SU-DHL-6 (cell line): ENCODE results near the gene CPE.

Experiments
- H2AFZ ChIP-seq: fragments of 200-600 bp; sonication (generic); 2 replicates; pipeline ENCODE4 v1.6.1; 2014; ENCODE audit warnings: low read depth, mild to moderate bottlenecking, moderate library complexity, mixed read lengths, antibody characterized with exemption, low read length; ENCODE audit not compliant: severe bottlenecking
- H3F3A ChIP-seq: fragments of 200-600 bp; shearing (Covaris generic); 2 replicates; pipeline ENCODE4 v1.6.0; 2016; ENCODE audit warnings: antibody characterized with exemption, mild to moderate bottlenecking; ENCODE audit not compliant: insufficient read depth
- H3K27ac ChIP-seq: fragments of 200-600 bp; sonication (generic); 2 replicates; pipeline ENCODE4 v1.5.1; 2016; ENCODE audit warnings: low read depth, mild to moderate bottlenecking, low read length, moderate library complexity, mixed read lengths
- H3K27me3 ChIP-seq: fragments of 200-600 bp; sonication (generic), shearing (Covaris generic); 2 replicates; pipeline ENCODE4 v1.6.0; 2014; ENCODE audit warnings: mild to moderate bottlenecking, low read length
- H3K36me3 ChIP-seq: fragments of 200-600 bp; sonication (generic); 2 replicates; pipeline ENCODE4 v1.6.1; 2014; ENCODE audit warnings: mild to moderate bottlenecking, low read length, mixed read lengths
- H3K4me2 ChIP-seq: fragments of 300-600, 200-600 bp; shearing (Covaris generic), sonication (generic); 2 replicates; pipeline ENCODE4 v1.6.0; 2014; ENCODE audit warnings: low read length, low read depth, mild to moderate bottlenecking; ENCODE audit not compliant: poor library complexity, severe bottlenecking
- H3K4me3 ChIP-seq: fragments of 200-600 bp; sonication (generic); 2 replicates; pipeline ENCODE4 v1.5.1; 2014; ENCODE audit warnings: antibody characterized with exemption, low read length, mild to moderate bottlenecking, mixed read lengths; ENCODE audit not compliant: insufficient read depth, poor library complexity, severe bottlenecking
- H3K79me2 ChIP-seq: fragments of 200-600 bp; sonication (generic); 2 replicates; pipeline ENCODE4 v1.6.1; 2014; ENCODE audit warnings: mild to moderate bottlenecking, low read length, moderate library complexity; ENCODE audit not compliant: insufficient read depth
- H3K9ac ChIP-seq: fragments of 200-600 bp; sonication (generic); 2 replicates; pipeline ENCODE4 v1.7.0; 2014; ENCODE audit warnings: mild to moderate bottlenecking, low read length
- H3K9me2 ChIP-seq: fragments of 200-600 bp; sonication (generic); replicated peaks from 2 replicates; pipeline ENCODE4 v1.6.1; 2014; ENCODE audit warnings: low read length; ENCODE audit not compliant: insufficient read depth
- H3K9me3 ChIP-seq: fragments of 200-600 bp; sonication (generic); 2 replicates; pipeline ENCODE4 v1.6.1; 2014; ENCODE audit warnings: low read length, mixed read lengths; ENCODE audit not compliant: insufficient read depth
- H4K20me1 ChIP-seq: fragments of 200-600 bp; sonication (generic); 2 replicates; pipeline ENCODE4 v1.6.1; 2014; ENCODE audit warnings: low read depth, mild to moderate bottlenecking, antibody characterized with exemption, low read length, moderate library complexity, mixed read lengths
- EZH2phosphoT487 ChIP-seq: fragments of 200-600 bp; sonication (generic), shearing (Covaris generic); conservative IDR thresholded peaks from 2 replicates; pipeline ENCODE4 v1.6.1; 2018; ENCODE audit warnings: mild to moderate bottlenecking, antibody characterized with exemption, low read length, moderate library complexity, mixed read lengths

The CPE gene

GRCh38 chr4:165542476-165542875 lies 163.7 kb downstream of the CPE start:
- Histone ChIP-seq H2AFZ (no peak overlapping the region), H3K79me2 (no peaks in the 10 kb centered on the region), H3K9me3 (no peaks in the 10 kb centered on the region), H3K9ac (no peak overlapping the region), H3K36me3 (no peaks in the 10 kb centered on the region), H3K4me2 (no peak overlapping the region), H3K27ac (no peak overlapping the region), H3K9me2 (no peaks in the 10 kb centered on the region), H4K20me1 (no peaks in the 10 kb centered on the region), H3K27me3 (no peaks in the 10 kb centered on the region), H3F3A (0 out of 2 replicates have a peak, but pooled peaks cover 3% of the 10 kb centered on the region), H3K4me3 (no peak overlapping the region)
- no peak for TF ChIP-seq EZH2phosphoT487
